GM12878 (cell line): ENCODE measurements around the gene HES2. TPM values are rescaled to one million over a fixed set of nuclear protein-coding genes. Genes with fewer than 3 reads are reported as not detected.

Experiments
- ATAC-seq: fragments of 200-7000 bp; cut with Tn5 transposase; 3 replicates; pipeline ENCODE4 v1.9.1; 2020; ENCODE audit warnings: mild to moderate bottlenecking, moderate library complexity
- BruUV-seq: library from RNA; stranded (reverse); fragments of 400-500 nt; replicated peaks from 2 replicates; lab custom pipeline; 2021; lab: Mats Ljungman, UMichigan
- CTCF ChIA-PET: fragments of 300-600 bp; sonication (Branson Sonifier 250); formaldehyde crosslinking; extraction: SDS; loops from one replicate; lab custom pipeline; 2021; ENCODE audit warnings: inconsistent platforms; lab: Yijun Ruan, JAX
- POLR2A ChIA-PET: fragments of 350-600 bp; formaldehyde crosslinking; extraction: SDS; loops from one replicate; lab custom pipeline; 2021; ENCODE audit warnings: inconsistent platforms; lab: Charles Lee
- RAD21 ChIA-PET: fragments of 300-600 bp; sonication (Branson Sonifier 250); formaldehyde crosslinking; loops from one replicate; lab custom pipeline; 2023; ENCODE audit warnings: antibody characterized with exemption; ENCODE audit not compliant: unreplicated experiment; lab: Charles Lee
- SMC1A ChIA-PET: fragments of 300-600 bp; sonication (Branson Sonifier 250); formaldehyde crosslinking; loops from one replicate; lab custom pipeline; 2023; ENCODE audit not compliant: unreplicated experiment, uncharacterized antibody; lab: Charles Lee
- DNase-seq: peaks from one replicate; pipeline ENCODE4 v3.0.0-alpha.2; 2011; ENCODE audit warnings: low read depth, low spot score
- FAIRE-seq: peaks from 3 replicates; lab custom pipeline; 2011; peaks lifted over from hg19 to GRCh38; lab: Jason Lieb, UNC
- H2AFZ ChIP-seq: 2 replicates; pipeline ENCODE4 v1.6.0; 2011; ENCODE audit warnings: low read depth, low read length, control low read depth; ENCODE audit not compliant: control insufficient read depth
- H3K27ac ChIP-seq: 2 replicates; pipeline ENCODE4 v1.5.1; 2011; ENCODE audit warnings: control low read depth; ENCODE audit not compliant: control insufficient read depth, insufficient read depth
- H3K27me3 ChIP-seq, 2 experiments: replicated peaks in 1 of 2; 2 replicates each; pipeline versions ENCODE4 v1.6.0 to v1.6.1; 2011; ENCODE audit warnings: low read length in 1 of 2; ENCODE audit not compliant: control insufficient read depth in 2 of 2, insufficient read depth in 2 of 2
- H3K36me3 ChIP-seq, 2 experiments: 2 replicates each; pipeline ENCODE4 v1.5.1; 2011; ENCODE audit warnings: low read length in 1 of 2; ENCODE audit not compliant: control insufficient read depth in 2 of 2, insufficient read depth in 2 of 2
- H3K4me1 ChIP-seq: 2 replicates; pipeline ENCODE4 v1.6.1; 2011; ENCODE audit warnings: mild to moderate bottlenecking, low read length, moderate library complexity, mixed read lengths; ENCODE audit not compliant: control insufficient read depth, insufficient read depth
- H3K4me2 ChIP-seq: 2 replicates; pipeline ENCODE4 v1.6.0; 2011; ENCODE audit warnings: control low read depth; ENCODE audit not compliant: control insufficient read depth, insufficient read depth
- H3K4me3 ChIP-seq: fragments of 200-600 bp; sonication (generic); 2 replicates; pipeline ENCODE4 v1.5.1; 2016
- H3K79me2 ChIP-seq: 2 replicates; pipeline ENCODE4 v1.6.0; 2011; ENCODE audit warnings: low read length; ENCODE audit not compliant: control insufficient read depth, insufficient read depth
- H3K9ac ChIP-seq: 2 replicates; pipeline ENCODE4 v1.8.0; 2011; ENCODE audit warnings: low read length, control low read depth, mixed read lengths; ENCODE audit not compliant: control insufficient read depth, insufficient read depth
- H3K9me3 ChIP-seq: replicated peaks from 3 replicates; pipeline ENCODE4 v1.5.1; 2011; ENCODE audit warnings: mild to moderate bottlenecking, low read length; ENCODE audit not compliant: control insufficient read depth, insufficient read depth
- H4K20me1 ChIP-seq: 2 replicates; pipeline ENCODE4 v1.6.0; 2011; ENCODE audit not compliant: control insufficient read depth, insufficient read depth
- MXI1 ChIP-seq: fragments of 150-350 bp; IDR thresholded peaks from 2 replicates; pipeline ENCODE4 v1.6.1; 2011; ENCODE audit warnings: low read depth, mild to moderate bottlenecking, inconsistent platforms, low read length, improper control_type of control experiment
- MYC ChIP-seq: IDR thresholded peaks from 2 replicates; pipeline ENCODE4 v1.6.1; 2011; ENCODE audit warnings: mild to moderate bottlenecking, low read length, moderate library complexity, inconsistent platforms; ENCODE audit not compliant: insufficient read depth, insufficient replicate concordance, insufficient read length, severe bottlenecking
- NR2F1 ChIP-seq: fragments of 450-650 bp; conservative IDR thresholded peaks from 2 replicates; pipeline ENCODE4 v1.6.1; 2017; ENCODE audit warnings: mild to moderate bottlenecking
- RELA ChIP-seq: fragments of 450-650 bp; IDR thresholded peaks from 2 replicates; pipeline ENCODE4 v1.8.0; 2014; ENCODE audit warnings: borderline replicate concordance; ENCODE audit not compliant: partially characterized antibody
- SUZ12 ChIP-seq: fragments of 200-600 bp; sonication (generic); IDR thresholded peaks from one replicate; pipeline ENCODE4 v1.6.1; 2018; ENCODE audit warnings: antibody characterized with exemption, mild to moderate bottlenecking; ENCODE audit not compliant: unreplicated experiment
- TCF7 ChIP-seq: IDR thresholded peaks from 2 replicates; pipeline ENCODE4 v1.6.1; 2014; ENCODE audit warnings: antibody characterized with exemption, borderline replicate concordance
- ZNF274 ChIP-seq: IDR thresholded peaks from one replicate; pipeline ENCODE4 v1.8.0; 2011; ENCODE audit not compliant: insufficient read length, insufficient read depth
- WGBS: methylation state at CpG from one replicate; pipeline ENCODE4 v1.1.6; 2016; ENCODE audit warnings: low lambda C conversion rate; ENCODE audit not compliant: insufficient replicate concordance, insufficient coverage; ENCODE audit errors: missing lambda C conversion rate; 5-methylcytosine and 5-hydroxymethylcytosine counted together
- in situ Hi-C: fragments of 300-500 bp; cut with MboI; formaldehyde crosslinking; loops from 9 replicates; pipeline ENCODE4 v1.14.3; 2018; ENCODE audit warnings: mixed read lengths
- intact Hi-C: fragments of 100-400 bp; cut with micrococcal nuclease; formaldehyde crosslinking; loops from one replicate; pipeline ENCODE4 v1.14.2; 2022; ENCODE audit not compliant: unreplicated experiment
- polyA plus RNA-seq, 11 experiments: library from polyadenylated mRNA; depleted of rRNA in 4 of 11; unstranded in 6 of 11; stranded (reverse) in 5 of 11; fragments of >200 nt; fragmentation: Nextera tagmentation in 4 of 11; fragmentation: Illumina TruSeq in 1 of 11; extraction: Ambion mirVana in 4 of 11; extraction: Trizol in 1 of 11; gene quantifications; 1 replicate in 1 of 11; 2 replicates in 10 of 11; pipeline versions ENCODE4 v1.2.1 to v1.2.3, GENCODE V29; 2011 to 2016; ENCODE audit warnings: inconsistent platforms in 2 of 11, missing spikeins in 2 of 11, low read depth in 1 of 11
- total RNA-seq, 4 experiments: library from RNA; depleted of rRNA in 3 of 4; stranded (reverse); fragments of >200 nt in 3 of 4; fragmentation: Illumina TruSeq in 1 of 4; extraction: Trizol in 1 of 4; gene quantifications; 2 replicates each; pipeline versions ENCODE4 v1.2.1 to v1.2.3, GENCODE V29; 2013 to 2021
- TF ChIP-seq, protein P1 (sequence below): fragments of 450-650 bp; IDR thresholded peaks from 2 replicates; pipeline ENCODE4 v1.6.1; 2016; ENCODE audit warnings: mild to moderate bottlenecking, moderate library complexity, borderline replicate concordance
- TF ChIP-seq, protein P2 (sequence below): IDR thresholded peaks from 2 replicates; pipeline ENCODE4 v1.6.1; 2012; ENCODE audit warnings: mild to moderate bottlenecking, low read depth, low read length

HES2 gene
- total and polyA plus RNA-seq, 10 of the 15 experiments (the other 5 are each of a cell fraction or from before 2014, with no cell fraction given): 0.13 to 2.0 (median 0.26) TPM

DNA sequence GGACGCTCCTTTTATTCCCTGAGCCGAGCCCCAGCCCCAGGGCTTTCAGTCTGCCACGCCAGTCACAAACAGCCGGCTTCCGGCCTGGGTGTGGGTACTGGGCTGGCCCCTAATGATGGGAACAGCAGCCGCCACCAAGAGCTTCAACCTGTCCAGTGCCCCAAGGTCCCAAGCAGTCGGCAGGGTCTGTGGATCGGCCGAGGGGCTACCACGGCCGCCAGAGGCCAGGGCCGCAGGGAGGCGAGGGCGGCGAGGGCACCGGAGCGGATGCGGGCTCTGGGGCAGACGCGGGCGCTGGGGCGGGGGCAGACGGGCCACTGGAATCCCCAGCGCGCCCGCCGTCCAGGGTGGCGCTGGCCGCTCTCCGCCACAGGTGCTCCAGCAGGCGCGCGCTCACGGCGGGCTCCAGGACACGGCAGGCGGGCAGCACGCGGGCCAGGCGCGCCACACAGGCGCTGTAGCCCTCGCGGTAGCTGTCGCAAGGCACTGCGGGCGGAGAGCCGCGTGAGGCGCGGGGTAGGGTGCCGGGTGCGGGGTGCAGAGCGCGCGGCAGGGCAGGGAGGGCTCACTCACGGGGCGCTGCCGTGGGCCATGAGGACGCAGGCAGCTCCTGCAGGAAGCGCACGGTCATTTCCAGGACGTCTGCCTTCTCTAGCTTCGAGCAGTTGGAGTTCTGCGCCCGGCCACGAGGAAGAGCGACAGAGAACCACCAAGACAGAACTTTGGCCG lies 887 bp downstream of the HES2 start (continued):
- TF ChIP-seq, protein P1, sequence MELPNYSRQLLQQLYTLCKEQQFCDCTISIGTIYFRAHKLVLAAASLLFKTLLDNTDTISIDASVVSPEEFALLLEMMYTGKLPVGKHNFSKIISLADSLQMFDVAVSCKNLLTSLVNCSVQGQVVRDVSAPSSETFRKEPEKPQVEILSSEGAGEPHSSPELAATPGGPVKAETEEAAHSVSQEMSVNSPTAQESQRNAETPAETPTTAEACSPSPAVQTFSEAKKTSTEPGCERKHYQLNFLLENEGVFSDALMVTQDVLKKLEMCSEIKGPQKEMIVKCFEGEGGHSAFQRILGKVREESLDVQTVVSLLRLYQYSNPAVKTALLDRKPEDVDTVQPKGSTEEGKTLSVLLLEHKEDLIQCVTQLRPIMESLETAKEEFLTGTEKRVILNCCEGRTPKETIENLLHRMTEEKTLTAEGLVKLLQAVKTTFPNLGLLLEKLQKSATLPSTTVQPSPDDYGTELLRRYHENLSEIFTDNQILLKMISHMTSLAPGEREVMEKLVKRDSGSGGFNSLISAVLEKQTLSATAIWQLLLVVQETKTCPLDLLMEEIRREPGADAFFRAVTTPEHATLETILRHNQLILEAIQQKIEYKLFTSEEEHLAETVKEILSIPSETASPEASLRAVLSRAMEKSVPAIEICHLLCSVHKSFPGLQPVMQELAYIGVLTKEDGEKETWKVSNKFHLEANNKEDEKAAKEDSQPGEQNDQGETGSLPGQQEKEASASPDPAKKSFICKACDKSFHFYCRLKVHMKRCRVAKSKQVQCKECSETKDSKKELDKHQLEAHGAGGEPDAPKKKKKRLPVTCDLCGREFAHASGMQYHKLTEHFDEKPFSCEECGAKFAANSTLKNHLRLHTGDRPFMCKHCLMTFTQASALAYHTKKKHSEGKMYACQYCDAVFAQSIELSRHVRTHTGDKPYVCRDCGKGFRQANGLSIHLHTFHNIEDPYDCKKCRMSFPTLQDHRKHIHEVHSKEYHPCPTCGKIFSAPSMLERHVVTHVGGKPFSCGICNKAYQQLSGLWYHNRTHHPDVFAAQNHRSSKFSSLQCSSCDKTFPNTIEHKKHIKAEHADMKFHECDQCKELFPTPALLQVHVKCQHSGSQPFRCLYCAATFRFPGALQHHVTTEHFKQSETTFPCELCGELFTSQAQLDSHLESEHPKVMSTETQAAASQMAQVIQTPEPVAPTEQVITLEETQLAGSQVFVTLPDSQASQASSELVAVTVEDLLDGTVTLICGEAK: no peak
- TF ChIP-seq NR2F1: no peak

DNA sequence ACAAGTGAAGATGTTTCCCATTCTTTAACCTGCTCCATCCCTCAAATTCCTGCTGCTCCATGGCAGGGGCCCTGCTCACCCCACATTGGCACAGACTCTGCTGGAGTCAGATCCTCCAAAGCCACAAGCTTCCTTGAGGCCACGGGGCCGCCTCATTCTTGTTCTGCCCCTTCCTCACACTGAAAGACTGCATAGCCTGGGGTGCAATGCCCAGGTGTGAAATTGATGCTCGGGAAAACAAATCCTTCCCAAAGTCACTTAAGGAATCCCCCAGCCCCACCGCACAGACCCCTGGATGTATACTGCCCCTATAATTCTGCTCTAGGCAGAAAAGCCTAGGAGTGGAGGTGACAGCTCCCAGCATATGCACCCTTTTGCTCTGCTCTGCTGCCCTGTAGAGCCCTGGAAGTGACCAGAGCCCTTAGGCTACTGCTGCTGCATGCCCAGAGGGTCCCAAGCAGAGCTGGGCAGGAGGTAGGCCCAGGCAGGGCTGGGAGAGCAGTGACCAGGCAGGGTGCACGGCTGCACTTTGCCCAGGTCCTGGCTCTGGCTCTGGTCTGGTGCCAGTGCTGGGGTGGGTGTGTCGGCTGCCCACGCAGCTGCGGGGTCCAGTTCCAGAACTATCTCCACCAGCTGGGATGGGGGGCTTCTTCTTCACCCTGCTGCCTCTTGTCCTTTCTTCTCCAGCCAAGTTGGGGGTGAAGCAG lies 1.6 kb downstream of the HES2 start:
- POLR2A ChIA-PET: no interaction called here
- H3K27ac ChIP-seq: no peak overlapping the region
- H3K9ac ChIP-seq: no peak overlapping the region
- CTCF ChIA-PET: interaction anchor here (11.8 kb wide), 1 partner anchor 21 kb away, joined by 86 read pairs; no protein-coding TSS in a partner anchor
- no peaks in the 10 kb centered on the region for H3K9me3 ChIP-seq
- H3K79me2 ChIP-seq: no peaks in the 10 kb centered on the region
- no peak overlapping the region for H3K4me2 ChIP-seq
- intact Hi-C loops (no loop called here), in situ Hi-C loops (no loop called here)
- 42% methylated on average over 8 of the region's 8 CpGs for WGBS
- peaks cover 9 to 15% of the 10 kb centered on the region in 2 experiments; a peak in 3 of 4 replicates for H3K27me3 ChIP-seq
- no peak overlapping the region for H3K4me3 ChIP-seq
- TF ChIP-seq, protein P2, sequence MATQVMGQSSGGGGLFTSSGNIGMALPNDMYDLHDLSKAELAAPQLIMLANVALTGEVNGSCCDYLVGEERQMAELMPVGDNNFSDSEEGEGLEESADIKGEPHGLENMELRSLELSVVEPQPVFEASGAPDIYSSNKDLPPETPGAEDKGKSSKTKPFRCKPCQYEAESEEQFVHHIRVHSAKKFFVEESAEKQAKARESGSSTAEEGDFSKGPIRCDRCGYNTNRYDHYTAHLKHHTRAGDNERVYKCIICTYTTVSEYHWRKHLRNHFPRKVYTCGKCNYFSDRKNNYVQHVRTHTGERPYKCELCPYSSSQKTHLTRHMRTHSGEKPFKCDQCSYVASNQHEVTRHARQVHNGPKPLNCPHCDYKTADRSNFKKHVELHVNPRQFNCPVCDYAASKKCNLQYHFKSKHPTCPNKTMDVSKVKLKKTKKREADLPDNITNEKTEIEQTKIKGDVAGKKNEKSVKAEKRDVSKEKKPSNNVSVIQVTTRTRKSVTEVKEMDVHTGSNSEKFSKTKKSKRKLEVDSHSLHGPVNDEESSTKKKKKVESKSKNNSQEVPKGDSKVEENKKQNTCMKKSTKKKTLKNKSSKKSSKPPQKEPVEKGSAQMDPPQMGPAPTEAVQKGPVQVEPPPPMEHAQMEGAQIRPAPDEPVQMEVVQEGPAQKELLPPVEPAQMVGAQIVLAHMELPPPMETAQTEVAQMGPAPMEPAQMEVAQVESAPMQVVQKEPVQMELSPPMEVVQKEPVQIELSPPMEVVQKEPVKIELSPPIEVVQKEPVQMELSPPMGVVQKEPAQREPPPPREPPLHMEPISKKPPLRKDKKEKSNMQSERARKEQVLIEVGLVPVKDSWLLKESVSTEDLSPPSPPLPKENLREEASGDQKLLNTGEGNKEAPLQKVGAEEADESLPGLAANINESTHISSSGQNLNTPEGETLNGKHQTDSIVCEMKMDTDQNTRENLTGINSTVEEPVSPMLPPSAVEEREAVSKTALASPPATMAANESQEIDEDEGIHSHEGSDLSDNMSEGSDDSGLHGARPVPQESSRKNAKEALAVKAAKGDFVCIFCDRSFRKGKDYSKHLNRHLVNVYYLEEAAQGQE: no peak
- TF ChIP-seq MXI1 (no peak), ZNF274 (no peak), SUZ12 (no peak), MYC (no peak), TCF7 (no peak), RELA (no peak)
- H3K36me3 ChIP-seq: no peaks in the 10 kb centered on the region
- RAD21 ChIA-PET: no interaction called here
- DNase-seq (no peak), FAIRE-seq (no peak), ATAC-seq (no peak)
- no peak overlapping the region for H2AFZ ChIP-seq
- BruUV-seq: no TSS peak
- no peaks in the 10 kb centered on the region; the same call in 1 of the 2 replicates for H4K20me1 ChIP-seq
- peaks cover 16% of the 10 kb centered on the region for H3K4me1 ChIP-seq
- SMC1A ChIA-PET: interaction anchor here (1.6 kb wide), 1 partner anchor 20 kb away, joined by 3 read pairs; no protein-coding TSS in a partner anchor
